HG03025 (cell line): ENCODE data around the gene CACNA2D3.

Experiments used
- ATAC-seq: cut with Tn5 transposase; IDR thresholded peaks from one replicate; pipeline ENCODE4 v1.9.1; 2021; ENCODE audit warnings: mild to moderate bottlenecking, moderate library complexity; ENCODE audit not compliant: unreplicated experiment, low FRiP score

Gene CACNA2D3

GRCh38 chr3:54818942-54819341 lies 696.6 kb downstream of the CACNA2D3 start:
- no peak for ATAC-seq

- ATAC-seq: no peak
These were observed 697.6 kb downstream of the CACNA2D3 start for GRCh38 chr3:54819946-54820345.

- ATAC-seq: no peak
These were observed 699.9 kb downstream of the CACNA2D3 start for GRCh38 chr3:54822206-54822605.

- ATAC-seq: no peak
These were observed 703.9 kb downstream of the CACNA2D3 start for GRCh38 chr3:54826251-54826691.

DNA sequence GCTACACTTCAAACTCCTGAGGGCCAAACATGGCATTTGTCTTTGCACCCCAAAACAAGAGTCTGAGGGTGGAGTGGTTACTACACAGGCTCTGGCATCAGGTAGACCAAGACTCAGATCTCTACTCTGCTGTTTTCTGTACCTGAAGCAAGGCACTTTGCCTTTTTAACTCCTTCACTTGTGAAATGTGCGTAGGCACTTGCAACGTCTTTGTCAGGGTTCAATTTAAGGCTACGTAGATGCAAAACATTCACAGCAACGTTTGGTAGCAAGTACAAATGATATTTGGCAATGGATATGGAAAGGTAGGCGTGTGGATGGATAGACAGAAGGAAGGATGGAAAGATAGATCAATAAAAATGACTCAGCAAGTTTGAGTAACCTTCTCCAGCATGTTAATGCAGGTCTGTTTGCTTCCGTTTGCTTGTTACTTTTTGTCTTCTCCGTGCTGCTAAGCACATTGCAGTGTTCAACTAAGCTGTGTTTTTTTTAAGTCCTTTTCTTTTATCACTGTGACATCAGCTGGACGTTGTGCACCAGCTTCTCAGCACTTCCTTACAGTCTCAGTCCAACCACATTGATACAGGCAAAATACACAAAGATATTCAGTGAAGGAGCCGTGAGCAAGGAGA lies 704.8 kb downstream of the CACNA2D3 start:
- ATAC-seq: no peak

DNA sequence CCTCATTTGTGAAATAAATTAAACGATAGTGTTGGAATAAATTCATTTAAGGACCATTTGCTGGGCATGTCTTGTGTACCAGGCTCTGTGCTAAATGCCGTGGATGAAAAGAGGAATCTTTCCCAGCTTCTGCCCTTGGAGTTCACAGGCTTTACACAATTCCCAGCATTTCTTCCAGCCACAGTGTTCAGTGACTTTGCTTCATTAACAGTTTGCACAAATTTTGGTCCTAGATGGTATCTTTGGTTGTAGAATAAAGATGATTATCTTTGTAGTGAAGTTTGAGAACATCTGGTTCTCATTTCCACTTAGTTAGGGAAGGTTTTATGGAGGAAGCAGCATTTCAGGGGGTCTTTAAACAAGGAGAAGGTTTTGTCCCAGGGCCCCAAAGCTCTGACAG lies 705.4 kb downstream of the CACNA2D3 start:
- no peak for ATAC-seq

DNA sequence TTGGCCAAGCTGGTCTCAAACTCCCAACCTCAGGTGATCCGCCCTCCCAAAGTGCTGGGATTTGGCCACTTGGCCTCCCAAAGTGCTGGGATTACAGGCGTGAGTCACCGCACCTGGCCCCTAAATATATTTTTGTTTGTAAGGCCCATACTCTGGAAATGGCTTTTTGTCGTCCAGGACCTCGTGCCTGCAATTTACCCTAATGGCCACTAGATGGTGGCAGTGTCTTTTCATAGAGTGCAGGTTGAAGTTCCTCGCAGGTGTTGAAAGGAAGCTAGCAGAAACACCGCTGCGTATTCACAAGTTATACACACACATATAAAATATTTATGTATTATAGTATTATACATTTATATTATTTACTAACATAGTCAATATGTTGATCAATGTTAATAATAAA lies 708.3 kb downstream of the CACNA2D3 start:
- no peak for ATAC-seq

- ATAC-seq: no peak
These were observed 708.8 kb downstream of the CACNA2D3 start for GRCh38 chr3:54831112-54831511.

DNA sequence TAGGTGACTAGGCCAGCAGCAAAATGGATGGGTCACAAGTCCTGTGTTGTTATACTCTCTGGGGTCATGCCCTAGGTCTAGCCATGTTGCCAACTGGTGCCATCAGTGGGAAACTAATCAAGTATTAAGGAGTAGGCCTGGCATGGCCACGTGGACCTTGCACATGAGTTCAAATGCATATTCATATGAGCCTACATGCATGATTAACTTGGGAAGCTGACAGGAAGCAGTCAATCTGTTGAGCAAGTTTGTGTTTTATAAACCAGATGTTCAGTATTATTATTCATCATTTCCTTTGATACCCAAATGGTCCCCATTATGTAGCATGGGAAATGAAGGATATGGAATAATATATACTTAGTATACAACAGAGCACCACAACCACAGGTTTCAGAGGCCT lies 710.5 kb downstream of the CACNA2D3 start:
- ATAC-seq: no peak

GRCh38 chr3:54835701-54836100 lies 713.3 kb downstream of the CACNA2D3 start:
- no peak for ATAC-seq

GRCh38 chr3:54836871-54837270 lies 714.5 kb downstream of the CACNA2D3 start:
- ATAC-seq: no peak

- ATAC-seq: no peak
These were observed 715.6 kb downstream of the CACNA2D3 start for GRCh38 chr3:54837964-54838363.

DNA sequence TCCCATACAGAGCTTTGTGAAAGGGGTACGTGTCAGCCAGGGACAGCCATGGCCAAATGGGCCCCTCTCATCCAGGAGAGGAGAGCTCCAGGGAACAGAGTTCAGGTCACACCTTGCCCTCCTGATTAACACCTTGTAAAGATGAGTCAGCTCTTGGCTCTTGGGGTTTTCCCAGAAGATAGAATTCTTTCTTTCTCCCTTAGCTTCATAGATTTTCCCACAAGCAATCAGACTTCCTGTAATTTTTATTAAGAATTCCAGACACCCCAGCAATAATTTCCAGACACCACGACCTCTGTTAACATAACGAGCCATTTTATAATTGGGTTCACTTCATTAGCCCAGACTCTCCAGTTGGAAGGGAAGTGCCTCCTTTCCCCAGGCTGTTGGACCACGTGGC lies 719.1 kb downstream of the CACNA2D3 start:
- ATAC-seq: no peak

GRCh38 chr3:54843352-54843751 lies 721.0 kb downstream of the CACNA2D3 start:
- ATAC-seq: no peak

GRCh38 chr3:54844211-54844610 lies 721.9 kb downstream of the CACNA2D3 start:
- no peak for ATAC-seq

GRCh38 chr3:54845011-54845410 lies 722.7 kb downstream of the CACNA2D3 start:
- ATAC-seq: no peak

DNA sequence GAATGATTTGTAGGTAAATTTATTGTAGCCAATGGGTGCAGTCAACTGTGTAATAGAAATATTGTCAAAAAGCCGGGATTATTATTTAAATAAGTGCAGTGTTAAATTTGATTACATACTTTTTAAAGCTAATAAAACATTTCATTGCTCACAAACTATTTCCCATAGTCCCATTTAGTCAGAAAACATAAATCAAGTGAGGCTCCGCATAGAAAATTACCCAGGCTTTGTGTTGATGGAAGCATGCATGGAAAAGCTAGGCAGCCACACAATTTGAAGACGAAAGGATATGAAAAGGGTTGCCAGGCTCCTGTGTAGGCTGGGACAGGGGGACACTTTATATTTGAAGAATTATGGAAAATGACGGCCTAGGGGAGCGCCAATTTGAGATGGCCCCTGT lies 723.2 kb downstream of the CACNA2D3 start:
- no peak for ATAC-seq

- ATAC-seq: no peak
These were observed 723.8 kb downstream of the CACNA2D3 start for GRCh38 chr3:54846119-54846518.

DNA sequence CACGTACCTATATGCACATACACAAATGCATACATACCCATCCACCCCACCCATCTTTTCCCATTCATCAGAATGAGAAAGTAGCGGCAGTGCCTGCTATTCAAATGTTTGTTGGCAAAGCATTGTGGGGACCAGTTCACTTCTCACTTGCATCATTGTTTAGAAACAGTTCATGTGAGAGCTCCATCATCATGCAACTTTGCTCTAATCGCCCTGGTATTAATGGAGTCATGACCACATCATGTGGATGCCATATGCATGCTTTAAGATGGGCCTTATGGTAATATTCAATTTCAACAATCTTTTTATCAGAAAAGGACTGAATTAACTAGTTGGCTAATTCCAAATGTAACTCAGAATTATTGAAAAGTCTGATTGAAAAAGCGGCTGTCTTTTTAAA lies 725.0 kb downstream of the CACNA2D3 start:
- no peak for ATAC-seq

DNA sequence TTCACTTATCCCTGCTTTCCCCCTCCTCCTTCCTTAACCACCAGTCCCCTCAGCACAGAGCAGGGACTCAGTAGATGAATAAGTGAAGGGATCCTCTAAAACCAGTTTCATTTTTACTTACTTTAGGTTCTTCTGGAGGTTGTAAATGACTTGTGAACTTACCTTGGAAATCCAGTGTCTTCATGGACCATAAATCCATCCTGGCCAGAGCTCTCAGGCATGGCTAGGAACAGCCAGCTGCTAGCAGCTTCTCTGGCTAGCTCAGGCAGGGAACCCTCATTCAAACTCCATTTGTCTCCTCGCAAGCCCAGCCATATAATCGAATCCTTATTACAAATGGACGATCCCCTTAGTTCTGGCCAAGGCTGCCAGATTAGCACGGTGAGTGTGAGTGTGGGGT lies 727.0 kb downstream of the CACNA2D3 start:
- ATAC-seq: no peak

DNA sequence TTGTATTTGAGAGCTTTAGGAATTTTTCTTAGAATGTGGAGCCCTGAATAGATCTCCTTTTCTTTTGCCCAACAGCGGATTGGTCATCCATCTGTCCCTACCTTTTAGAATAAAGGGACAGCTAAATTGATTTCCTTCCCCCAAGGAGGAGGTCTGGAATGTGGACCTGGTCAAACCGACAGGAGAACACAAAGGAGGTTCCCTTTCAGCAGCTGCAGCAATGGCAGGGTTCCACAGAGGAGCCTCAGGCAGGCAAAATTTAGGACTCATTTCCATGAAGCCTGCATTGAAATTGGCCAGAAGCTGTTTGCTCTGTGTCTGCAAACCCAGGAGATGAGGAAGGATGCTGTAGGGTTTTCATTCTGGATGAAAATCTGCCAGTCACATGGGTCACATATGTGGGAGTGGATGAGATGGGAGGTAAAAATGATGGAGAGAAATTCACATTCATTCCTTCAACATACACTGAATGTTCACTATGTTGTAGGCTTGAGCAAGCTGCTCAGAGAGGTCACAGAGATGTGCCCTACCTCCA lies 728.2 kb downstream of the CACNA2D3 start:
- ATAC-seq: no peak

DNA sequence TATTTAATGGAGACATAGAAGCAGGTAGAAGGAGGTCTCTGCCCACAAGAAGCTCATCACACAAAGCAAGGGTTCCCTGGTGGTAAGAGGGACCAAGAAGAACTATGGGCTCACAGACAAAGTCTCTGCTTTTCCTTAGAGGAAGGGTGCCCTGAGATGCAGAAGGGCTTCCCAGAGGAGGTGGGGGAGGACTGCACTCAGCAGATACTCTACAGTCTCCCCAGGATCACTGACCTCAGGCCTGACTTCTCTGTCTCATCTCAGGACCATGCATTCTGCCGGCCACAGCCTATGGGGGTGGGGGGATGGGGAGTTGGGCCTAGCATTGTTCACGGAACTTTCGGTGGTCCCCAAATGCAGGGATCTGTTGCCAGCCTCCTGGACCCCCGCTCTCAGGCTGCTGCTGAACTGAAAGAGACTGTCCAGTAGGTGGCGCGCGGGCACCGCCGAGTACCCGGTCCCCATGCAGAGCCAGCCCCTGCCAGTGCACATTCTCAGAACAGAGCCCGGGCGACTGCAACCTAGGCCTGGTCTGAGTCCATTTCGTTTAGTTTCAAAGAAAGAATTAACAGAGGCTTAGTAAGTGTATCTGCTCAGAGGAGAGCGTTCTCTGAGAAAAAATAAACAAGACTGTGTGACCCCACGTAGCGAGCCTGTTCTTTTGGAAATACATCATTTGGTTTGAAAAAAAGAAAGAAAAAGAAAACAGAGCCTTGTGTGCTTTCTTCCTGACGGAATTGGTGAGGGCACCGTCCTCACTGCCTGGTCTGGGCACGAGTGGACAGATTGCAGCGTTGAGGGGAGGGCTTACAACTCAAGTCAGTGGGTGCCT lies 731.4 kb downstream of the CACNA2D3 start:
- ATAC-seq: no peak
